HepG2 (cell line): Measurements from ENCODE around the gene TLR9. TPM values are rescaled to one million over a fixed set of nuclear protein-coding genes. Genes with fewer than 3 reads are reported as not detected.

Experiments
- CBX2 ChIP-seq, 2 experiments: fragments of 200-600 bp in 1 of 2; sonication (generic); formaldehyde crosslinking in 1 of 2; IDR thresholded peaks; 2 replicates each; pipeline versions ENCODE4 v1.7.0 to v1.8.1; 2018 to 2022; ENCODE audit warnings: low read depth in 2 of 2, low read length in 1 of 2, mild to moderate bottlenecking in 1 of 2, missing genetic modification reagents in 1 of 2
- CREB1 ChIP-seq, 2 experiments: fragments of 450-650 bp in 1 of 2; IDR thresholded peaks; 2 replicates each; pipeline ENCODE4 v1.6.1; 2016 to 2017; ENCODE audit warnings: control low read depth in 1 of 2, mild to moderate bottlenecking in 1 of 2, missing compliant biosample characterization in 1 of 2, missing genetic modification characterization in 1 of 2
- ISX ChIP-seq: sonication (generic); formaldehyde crosslinking; conservative IDR thresholded peaks from 2 replicates; pipeline ENCODE4 v1.5.0; 2020; ENCODE audit warnings: missing genetic modification reagents
- TCF12 ChIP-seq, 2 experiments: fragments of 450-650 bp in 1 of 2; sonication (generic) in 1 of 2; formaldehyde crosslinking in 1 of 2; IDR thresholded peaks; 2 replicates each; pipeline versions ENCODE4 v1.6.1 to v1.8.0; 2017 to 2022; ENCODE audit warnings: antibody characterized with exemption in 1 of 2, mild to moderate bottlenecking in 1 of 2, missing genetic modification reagents in 1 of 2, moderate library complexity in 1 of 2
- ZNF563 ChIP-seq: sonication (generic); formaldehyde crosslinking; IDR thresholded peaks from 2 replicates; pipeline ENCODE4 v1.8.0; 2022; ENCODE audit warnings: mild to moderate bottlenecking, moderate library complexity, missing genetic modification reagents
- polyA plus RNA-seq, 8 experiments: library from polyadenylated mRNA; depleted of rRNA in 3 of 8; stranded (reverse) in 7 of 8; unstranded in 1 of 8; fragments of >200 nt; fragmentation: Illumina TruSeq in 4 of 8; extraction: Trizol in 4 of 8; gene quantifications; 2 replicates each; pipeline versions ENCODE4 v1.2.1 to v1.2.3, GENCODE V29; 2011 to 2016; ENCODE audit warnings: low read depth in 4 of 8, missing spikeins in 1 of 8, mixed read lengths in 1 of 8; ENCODE audit not compliant: insufficient read depth in 1 of 8
- total RNA-seq, 5 experiments: library from RNA; depleted of rRNA; stranded (reverse); fragments of >200 nt; fragmentation: Illumina TruSeq; extraction: Trizol; gene quantifications; 2 replicates each; pipeline ENCODE4 v1.2.3, GENCODE V29; 2016; ENCODE audit warnings: low read depth in 1 of 5
- TF ChIP-seq, protein P1 (sequence below): IDR thresholded peaks from 2 replicates; pipeline ENCODE4 v1.6.1; 2016; ENCODE audit warnings: low read depth, missing genetic modification reagents, missing compliant biosample characterization
- TF ChIP-seq, protein P2 (sequence below): sonication (generic); formaldehyde crosslinking; IDR thresholded peaks from 2 replicates; pipeline ENCODE4 v1.5.0; 2020; ENCODE audit warnings: mild to moderate bottlenecking, missing genetic modification reagents, borderline replicate concordance

TLR9 gene
- total and polyA plus RNA-seq, 2 of the 13 experiments (the other 11 are each of a cell fraction or from before 2014, with no cell fraction given), result not detected

DNA sequence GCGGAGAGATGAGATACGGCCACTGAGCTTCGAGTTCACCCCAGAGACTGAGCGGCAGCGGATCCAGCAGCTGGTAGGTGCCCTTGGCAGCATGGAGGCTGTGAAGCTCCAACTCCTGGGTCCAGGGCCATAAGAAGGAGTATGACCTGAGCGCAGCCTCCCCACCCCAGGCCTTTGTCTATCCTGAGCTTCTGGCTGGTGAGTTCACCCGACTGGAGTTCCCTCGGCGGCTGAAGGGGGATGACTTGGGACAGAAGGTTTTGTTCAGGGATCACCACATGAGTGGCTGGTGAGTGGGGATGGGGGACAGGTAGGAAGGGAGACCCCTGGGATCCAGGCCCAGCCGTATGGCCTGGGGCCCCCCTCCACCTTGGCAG, 22.7 kb upstream of the TLR9 start (continued):
- TF ChIP-seq, protein P1, sequence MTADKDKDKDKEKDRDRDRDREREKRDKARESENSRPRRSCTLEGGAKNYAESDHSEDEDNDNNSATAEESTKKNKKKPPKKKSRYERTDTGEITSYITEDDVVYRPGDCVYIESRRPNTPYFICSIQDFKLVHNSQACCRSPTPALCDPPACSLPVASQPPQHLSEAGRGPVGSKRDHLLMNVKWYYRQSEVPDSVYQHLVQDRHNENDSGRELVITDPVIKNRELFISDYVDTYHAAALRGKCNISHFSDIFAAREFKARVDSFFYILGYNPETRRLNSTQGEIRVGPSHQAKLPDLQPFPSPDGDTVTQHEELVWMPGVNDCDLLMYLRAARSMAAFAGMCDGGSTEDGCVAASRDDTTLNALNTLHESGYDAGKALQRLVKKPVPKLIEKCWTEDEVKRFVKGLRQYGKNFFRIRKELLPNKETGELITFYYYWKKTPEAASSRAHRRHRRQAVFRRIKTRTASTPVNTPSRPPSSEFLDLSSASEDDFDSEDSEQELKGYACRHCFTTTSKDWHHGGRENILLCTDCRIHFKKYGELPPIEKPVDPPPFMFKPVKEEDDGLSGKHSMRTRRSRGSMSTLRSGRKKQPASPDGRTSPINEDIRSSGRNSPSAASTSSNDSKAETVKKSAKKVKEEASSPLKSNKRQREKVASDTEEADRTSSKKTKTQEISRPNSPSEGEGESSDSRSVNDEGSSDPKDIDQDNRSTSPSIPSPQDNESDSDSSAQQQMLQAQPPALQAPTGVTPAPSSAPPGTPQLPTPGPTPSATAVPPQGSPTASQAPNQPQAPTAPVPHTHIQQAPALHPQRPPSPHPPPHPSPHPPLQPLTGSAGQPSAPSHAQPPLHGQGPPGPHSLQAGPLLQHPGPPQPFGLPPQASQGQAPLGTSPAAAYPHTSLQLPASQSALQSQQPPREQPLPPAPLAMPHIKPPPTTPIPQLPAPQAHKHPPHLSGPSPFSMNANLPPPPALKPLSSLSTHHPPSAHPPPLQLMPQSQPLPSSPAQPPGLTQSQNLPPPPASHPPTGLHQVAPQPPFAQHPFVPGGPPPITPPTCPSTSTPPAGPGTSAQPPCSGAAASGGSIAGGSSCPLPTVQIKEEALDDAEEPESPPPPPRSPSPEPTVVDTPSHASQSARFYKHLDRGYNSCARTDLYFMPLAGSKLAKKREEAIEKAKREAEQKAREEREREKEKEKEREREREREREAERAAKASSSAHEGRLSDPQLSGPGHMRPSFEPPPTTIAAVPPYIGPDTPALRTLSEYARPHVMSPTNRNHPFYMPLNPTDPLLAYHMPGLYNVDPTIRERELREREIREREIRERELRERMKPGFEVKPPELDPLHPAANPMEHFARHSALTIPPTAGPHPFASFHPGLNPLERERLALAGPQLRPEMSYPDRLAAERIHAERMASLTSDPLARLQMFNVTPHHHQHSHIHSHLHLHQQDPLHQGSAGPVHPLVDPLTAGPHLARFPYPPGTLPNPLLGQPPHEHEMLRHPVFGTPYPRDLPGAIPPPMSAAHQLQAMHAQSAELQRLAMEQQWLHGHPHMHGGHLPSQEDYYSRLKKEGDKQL (CRISPR knock-in tag), result no peak
- no peak for TF ChIP-seq CBX2 (IDR thresholded peaks at IDR 0.05; ENCODE audit: low read depth, low read length)
- no peak for TF ChIP-seq CBX2 (CRISPR knock-in tag; IDR thresholded peaks at IDR 0.05; ENCODE audit: low read depth)
- TF ChIP-seq TCF12 (IDR thresholded peaks at IDR 0.05), result no peak
- TF ChIP-seq TCF12 (CRISPR knock-in tag; IDR thresholded peaks at IDR 0.05), result no peak
- TF ChIP-seq, protein P2, sequence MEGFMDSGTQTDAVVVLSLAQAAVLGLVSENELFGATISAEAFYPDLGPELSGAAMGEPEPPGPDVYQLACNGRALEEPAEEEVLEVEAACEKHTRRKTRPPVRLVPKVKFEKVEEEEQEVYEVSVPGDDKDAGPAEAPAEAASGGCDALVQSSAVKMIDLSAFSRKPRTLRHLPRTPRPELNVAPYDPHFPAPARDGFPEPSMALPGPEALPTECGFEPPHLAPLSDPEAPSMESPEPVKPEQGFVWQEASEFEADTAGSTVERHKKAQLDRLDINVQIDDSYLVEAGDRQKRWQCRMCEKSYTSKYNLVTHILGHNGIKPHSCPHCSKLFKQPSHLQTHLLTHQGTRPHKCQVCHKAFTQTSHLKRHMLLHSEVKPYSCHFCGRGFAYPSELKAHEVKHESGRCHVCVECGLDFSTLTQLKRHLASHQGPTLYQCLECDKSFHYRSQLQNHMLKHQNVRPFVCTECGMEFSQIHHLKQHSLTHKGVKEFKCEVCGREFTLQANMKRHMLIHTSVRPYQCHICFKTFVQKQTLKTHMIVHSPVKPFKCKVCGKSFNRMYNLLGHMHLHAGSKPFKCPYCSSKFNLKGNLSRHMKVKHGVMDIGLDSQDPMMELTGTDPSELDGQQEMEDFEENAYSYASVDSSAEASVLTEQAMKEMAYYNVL, result no peak
- TF ChIP-seq ISX (CRISPR knock-in tag), result no peak
- no peak for TF ChIP-seq CREB1 (IDR thresholded peaks at IDR 0.05)
- TF ChIP-seq CREB1 (CRISPR knock-in tag; IDR thresholded peaks at IDR 0.05), result no peak
- TF ChIP-seq ZNF563, result no peak
- TF ChIP-seq, all 625 proteins: peak for 0
